IMR-90 (cell line): ENCODE results near the gene B4GALNT2. TPM values are rescaled to one million over a fixed set of nuclear protein-coding genes. Genes with fewer than 3 reads are reported as not detected.

Experiments used
- ATAC-seq: fragments of 200-7000 bp; cut with Tn5 transposase; 2 replicates; pipeline ENCODE4 v1.9.1; 2020; ENCODE audit warnings: low read depth, mild to moderate bottlenecking, moderate library complexity
- BruUV-seq: library from RNA; stranded (reverse); fragments of 400-500 nt; replicated peaks from 2 replicates; lab custom pipeline; 2021; lab: Mats Ljungman, UMichigan
- CTCF ChIA-PET: fragments of 300-600 bp; formaldehyde crosslinking; extraction: SDS; loops from one replicate; lab custom pipeline; 2021; ENCODE audit warnings: antibody characterized with exemption; lab: Yijun Ruan, JAX
- POLR2A ChIA-PET: fragments of 300-600 bp; sonication (Branson Sonifier 250); formaldehyde crosslinking; loops from one replicate; lab custom pipeline; 2022; ENCODE audit warnings: antibody characterized with exemption; ENCODE audit not compliant: unreplicated experiment; lab: Charles Lee
- DNase-seq: peaks from one replicate; pipeline ENCODE4 v3.0.0; 2013
- H2AFZ ChIP-seq: replicated peaks from 2 replicates; pipeline ENCODE3; 2013; ENCODE audit warnings: low read length, mild to moderate bottlenecking; ENCODE audit not compliant: poor library complexity
- H2AK5ac ChIP-seq: 2 replicates; pipeline ENCODE4 v1.6.1; 2013; ENCODE audit warnings: low read depth, low read length, inconsistent platforms
- H2AK9ac ChIP-seq: replicated peaks from 2 replicates; pipeline ENCODE3; 2013; ENCODE audit warnings: mild to moderate bottlenecking, low read depth, low read length, moderate library complexity; ENCODE audit not compliant: poor library complexity
- H2BK120ac ChIP-seq: 2 replicates; pipeline ENCODE4 v1.6.1; 2013; ENCODE audit warnings: low read depth, low read length, inconsistent platforms
- H2BK15ac ChIP-seq: 3 replicates; pipeline ENCODE4 v1.6.1; 2013; ENCODE audit warnings: low read depth, low read length, inconsistent platforms
- H2BK20ac ChIP-seq: 2 replicates; pipeline ENCODE4 v1.6.1; 2013; ENCODE audit warnings: low read depth, mild to moderate bottlenecking, inconsistent platforms, low read length, moderate library complexity
- H2BK5ac ChIP-seq: 2 replicates; pipeline ENCODE4 v1.6.1; 2013; ENCODE audit warnings: mild to moderate bottlenecking, low read depth, low read length, inconsistent platforms; ENCODE audit not compliant: poor library complexity, severe bottlenecking
- H3K14ac ChIP-seq: replicated peaks from 2 replicates; pipeline ENCODE4 v1.6.1; 2013; ENCODE audit warnings: low read depth, low read length, inconsistent platforms
- H3K18ac ChIP-seq: 2 replicates; pipeline ENCODE4 v1.6.1; 2013; ENCODE audit warnings: low read depth, low read length, control low read depth
- H3K23ac ChIP-seq: 2 replicates; pipeline ENCODE4 v1.6.1; 2013; ENCODE audit warnings: low read depth, low read length, inconsistent platforms
- H3K27ac ChIP-seq: 2 replicates; pipeline ENCODE4 v1.5.1; 2013; ENCODE audit warnings: mild to moderate bottlenecking, control low read depth, low read length; ENCODE audit not compliant: insufficient read depth
- H3K27me3 ChIP-seq: 2 replicates; pipeline ENCODE4 v1.6.1; 2013; ENCODE audit warnings: low read length; ENCODE audit not compliant: control insufficient read depth, insufficient read depth
- H3K36me3 ChIP-seq: 2 replicates; pipeline ENCODE4 v1.6.1; 2013; ENCODE audit warnings: low read length, mixed read lengths; ENCODE audit not compliant: control insufficient read depth, insufficient read depth
- H3K4ac ChIP-seq: 2 replicates; pipeline ENCODE4 v1.6.1; 2013; ENCODE audit warnings: low read depth, low read length, inconsistent platforms
- H3K4me1 ChIP-seq: 2 replicates; pipeline ENCODE4 v1.6.1; 2013; ENCODE audit warnings: low read length, mixed read lengths; ENCODE audit not compliant: control insufficient read depth, insufficient read depth
- H3K4me2 ChIP-seq: 2 replicates; pipeline ENCODE4 v1.6.1; 2013; ENCODE audit warnings: low read depth, mild to moderate bottlenecking, control low read depth, low read length, moderate library complexity
- H3K4me3 ChIP-seq: 2 replicates; pipeline ENCODE4 v1.5.1; 2013; ENCODE audit warnings: low read depth, mild to moderate bottlenecking, control low read depth, low read length, moderate library complexity; ENCODE audit not compliant: insufficient read depth
- H3K56ac ChIP-seq: 2 replicates; pipeline ENCODE4 v1.6.1; 2013; ENCODE audit warnings: low read length, inconsistent platforms; ENCODE audit not compliant: insufficient read depth; ENCODE audit errors: extremely low read depth
- H3K79me1 ChIP-seq, 2 experiments: 2 replicates each; pipeline ENCODE4 v1.6.1; 2013; ENCODE audit warnings: low read length in 2 of 2, inconsistent platforms in 1 of 2, low read depth in 1 of 2
- H3K9ac ChIP-seq: 2 replicates; pipeline ENCODE4 v1.6.1; 2013; ENCODE audit warnings: low read depth, low read length, control low read depth
- H3K9me1 ChIP-seq: 2 replicates; pipeline ENCODE4 v1.6.1; 2013; ENCODE audit warnings: low read length, inconsistent platforms; ENCODE audit not compliant: insufficient read depth
- H3K9me3 ChIP-seq: 2 replicates; pipeline ENCODE4 v1.6.1; 2013; ENCODE audit warnings: low read length; ENCODE audit not compliant: control insufficient read depth, insufficient read depth
- H4K20me1 ChIP-seq: 2 replicates; pipeline ENCODE4 v1.6.1; 2013; ENCODE audit warnings: low read length, inconsistent platforms; ENCODE audit not compliant: insufficient read depth
- H4K5ac ChIP-seq: 2 replicates; pipeline ENCODE4 v1.6.1; 2013; ENCODE audit warnings: mild to moderate bottlenecking, low read depth, low read length, control low read depth
- H4K8ac ChIP-seq, 2 experiments: 2 replicates each; pipeline ENCODE4 v1.6.1; 2013; ENCODE audit warnings: low read depth in 2 of 2, low read length in 2 of 2, control low read depth in 1 of 2, inconsistent platforms in 1 of 2
- H4K91ac ChIP-seq: 2 replicates; pipeline ENCODE4 v1.6.1; 2013; ENCODE audit warnings: low read depth, low read length, inconsistent platforms; ENCODE audit not compliant: insufficient read depth
- BHLHE40 ChIP-seq: fragments of 150-350 bp; IDR thresholded peaks from 2 replicates; pipeline ENCODE4 v1.6.1; 2016; ENCODE audit warnings: mild to moderate bottlenecking, low read depth, low read length
- CEBPB ChIP-seq: IDR thresholded peaks from 2 replicates; pipeline ENCODE4 v1.6.1; 2012; ENCODE audit warnings: low read depth, low read length, improper control_type of control experiment
- CHD1 ChIP-seq: IDR thresholded peaks from 2 replicates; pipeline ENCODE4 v1.6.1; 2012; ENCODE audit warnings: low read depth, low read length, improper control_type of control experiment
- CTCF ChIP-seq: conservative IDR thresholded peaks from 2 replicates; pipeline ENCODE4 v1.5.1; 2012; ENCODE audit warnings: mild to moderate bottlenecking, low read depth, low read length, improper control_type of control experiment
- ELK1 ChIP-seq: fragments of 150-350 bp; IDR thresholded peaks from 2 replicates; pipeline ENCODE4 v1.6.1; 2016; ENCODE audit warnings: low read depth, mild to moderate bottlenecking, low read length, moderate library complexity, borderline replicate concordance
- FOS ChIP-seq: fragments of 150-350 bp; IDR thresholded peaks from 2 replicates; pipeline ENCODE4 v1.6.1; 2016; ENCODE audit warnings: low read depth, low read length
- MAFK ChIP-seq: IDR thresholded peaks from 2 replicates; pipeline ENCODE4 v1.6.1; 2012; ENCODE audit warnings: low read depth, low read length, improper control_type of control experiment
- MAZ ChIP-seq: IDR thresholded peaks from 2 replicates; pipeline ENCODE4 v1.6.1; 2012; ENCODE audit warnings: low read depth, mild to moderate bottlenecking, low read length, improper control_type of control experiment, moderate library complexity, borderline replicate concordance
- MXI1 ChIP-seq: IDR thresholded peaks from 2 replicates; pipeline ENCODE4 v1.6.1; 2012; ENCODE audit warnings: low read depth, mild to moderate bottlenecking, low read length, moderate library complexity, borderline replicate concordance
- NFE2L2 ChIP-seq: fragments of 150-350 bp; IDR thresholded peaks from 2 replicates; pipeline ENCODE4 v1.6.1; 2016; ENCODE audit warnings: low read depth, mild to moderate bottlenecking, low read length
- POLR2A ChIP-seq: IDR thresholded peaks from 2 replicates; pipeline ENCODE4 v1.6.1; 2012; ENCODE audit warnings: mild to moderate bottlenecking, low read depth, low read length
- RAD21 ChIP-seq: IDR thresholded peaks from 2 replicates; pipeline ENCODE4 v1.6.1; 2012; ENCODE audit warnings: low read length, improper control_type of control experiment
- RCOR1 ChIP-seq: IDR thresholded peaks from 2 replicates; pipeline ENCODE4 v1.6.1; 2012; ENCODE audit warnings: mild to moderate bottlenecking, low read length, improper control_type of control experiment; ENCODE audit not compliant: insufficient replicate concordance
- RFX5 ChIP-seq: IDR thresholded peaks from 2 replicates; pipeline ENCODE4 v1.8.0; 2012; ENCODE audit warnings: low read depth, mild to moderate bottlenecking, low read length, moderate library complexity
- SMC3 ChIP-seq: fragments of 150-350 bp; IDR thresholded peaks from 2 replicates; pipeline ENCODE4 v1.6.1; 2016; ENCODE audit warnings: low read depth, mild to moderate bottlenecking, antibody characterized with exemption, low read length, moderate library complexity
- USF2 ChIP-seq: fragments of 150-350 bp; IDR thresholded peaks from 2 replicates; pipeline ENCODE4 v1.6.1; 2017; ENCODE audit warnings: mild to moderate bottlenecking, antibody characterized with exemption, low read length, low read depth
- WGBS, 2 experiments: methylation state at CpG; one replicate each; pipeline versions ENCODE4 v1.1.5 to v1.1.7; 2013; ENCODE audit warnings: missing lambda C conversion rate in 2 of 2; ENCODE audit not compliant: insufficient read length in 1 of 2; ENCODE audit errors: extremely low coverage in 2 of 2; 5-methylcytosine and 5-hydroxymethylcytosine counted together
- dilution Hi-C: fragments of 300-500 bp; cut with HindIII; formaldehyde crosslinking; loops from one replicate; pipeline ENCODE4 v1.14.3; 2018; ENCODE audit warnings: low sequenced_read_pairs; ENCODE audit not compliant: unreplicated experiment
- in situ Hi-C: fragments of 300-500 bp; cut with MboI; formaldehyde crosslinking; loops from 3 replicates; pipeline ENCODE4 v1.14.3; 2019; ENCODE audit warnings: low sequenced_read_pairs, inconsistent platforms, mixed read lengths
- intact Hi-C: fragments of 100-400 bp; cut with micrococcal nuclease; formaldehyde crosslinking; loops from 2 replicates; pipeline ENCODE4 v1.10.0; 2022
- polyA plus RNA-seq, 3 experiments: library from polyadenylated mRNA; depleted of rRNA; stranded (reverse); fragments of >200 nt; gene quantifications; 2 replicates each; pipeline ENCODE4 v1.2.3, GENCODE V29; 2012; ENCODE audit warnings: low replicate concordance in 1 of 3
- total RNA-seq: library from RNA; depleted of rRNA; stranded (reverse); fragments of >200 nt; gene quantifications from 2 replicates; pipeline ENCODE4 v1.2.3, GENCODE V29; 2012

B4GALNT2 gene
- total and polyA plus RNA-seq, 2 of the 4 experiments (the other 2 are of a cell fraction): not detected

- Histone ChIP-seq H3K9me1 (peaks cover 3% of the 10 kb centered on the region; the same call in 1 of the 2 replicates), H2AK9ac (no peak overlapping the region), H3K14ac (no peak overlapping the region), H3K18ac (no peak overlapping the region), H2BK15ac (no peak overlapping the region), H3K4me1 (peaks cover 6% of the 10 kb centered on the region; the same call in 1 of the 2 replicates), H3K27me3 (peaks cover 9% of the 10 kb centered on the region), H2AFZ (peak overlapping the region; percentile 41), H3K36me3 (no peaks in the 10 kb centered on the region), H4K91ac (no peak overlapping the region), H2BK5ac (no peak overlapping the region), H4K8ac (no peak overlapping the region), H3K4me2 (no peak overlapping the region), H3K4ac (no peak overlapping the region), H4K5ac (no peak overlapping the region), H3K9me3 (no peaks in the 10 kb centered on the region), H3K79me1 (no peaks in the 10 kb centered on the region), H2BK20ac (0 out of 2 replicates have a peak overlapping the region, but pooled peaks have one; percentile 4), H3K27ac (no peak overlapping the region), H3K4me3 (no peak overlapping the region), H4K20me1 (no peaks in the 10 kb centered on the region), H3K23ac (no peak overlapping the region; the same call in 1 of the 2 replicates), H2BK120ac (no peak overlapping the region), H3K56ac (no peak overlapping the region), H2AK5ac (peak overlapping the region; percentile 13; the same call in 1 of the 2 replicates), H3K9ac (no peak overlapping the region)
- no CpG with 5 or more reads among the region's 11 CpGs for WGBS, 2 experiments
- POLR2A ChIA-PET: no interaction called here
- intact Hi-C loops (no loop called here), dilution Hi-C loops (no loop called here), in situ Hi-C loops (no loop called here)
- CTCF ChIA-PET: no interaction called here
- no TSS peak for BruUV-seq
- no peak for DNase-seq
- TF ChIP-seq CEBPB: no peak
- no peak for TF ChIP-seq MAFK
- TF ChIP-seq RCOR1: no peak
- no peak for TF ChIP-seq SMC3
- TF ChIP-seq ELK1: no peak
- no peak for TF ChIP-seq CTCF
- TF ChIP-seq POLR2A: no peak
- no peak for TF ChIP-seq FOS
- TF ChIP-seq CHD1: no peak
- TF ChIP-seq BHLHE40: no peak
- TF ChIP-seq RAD21: no peak
- TF ChIP-seq MXI1: no peak
- no peak for TF ChIP-seq USF2
- TF ChIP-seq RFX5: no peak
- TF ChIP-seq NFE2L2: no peak
- no peak for TF ChIP-seq MAZ
- ATAC-seq: no peak
These were observed 23.7 kb downstream of the B4GALNT2 start for GRCh38 chr17:49156256-49156655.
